Fibroblast of the aortic adventitia (primary cell): ENCODE measurements around the gene CLDN7. TPM values are rescaled to one million over a fixed set of nuclear protein-coding genes. Genes with fewer than 3 reads are reported as not detected.
A peak's percentile ranks its signal among the peaks of the same experiment; 100 is the strongest.

Experiments used
- DNase-seq: peaks from one replicate; pipeline ENCODE4 v3.0.0-alpha.2; 2010; ENCODE audit warnings: low read depth
- H3K4me3 ChIP-seq: 2 replicates; pipeline ENCODE4 v1.5.1; 2011; ENCODE audit warnings: low read depth, mild to moderate bottlenecking, control low read depth, low read length, moderate library complexity
- CTCF ChIP-seq: IDR thresholded peaks from 2 replicates; pipeline ENCODE4 v1.5.1; 2011; ENCODE audit warnings: mild to moderate bottlenecking, low read length, control low read depth, inconsistent platforms; ENCODE audit not compliant: insufficient read depth
- total RNA-seq: library from RNA; depleted of rRNA; stranded (reverse); fragments of >200 nt; gene quantifications from 2 replicates; pipeline ENCODE4 v1.2.3, GENCODE V29; 2012; ENCODE audit warnings: low replicate concordance

The CLDN7 gene
- total RNA-seq, 1 donor: 3.0 TPM

- peak within 1 kb of the TSS; percentile 91 for H3K4me3 ChIP-seq
- no peak for TF ChIP-seq CTCF
- peak; percentile 100 for DNase-seq
These were observed 44.8 kb upstream of the CLDN7 start, which contains the start of gene EIF5A for GRCh38 chr17:7306911-7307685. Gene EIF5A, plus strand, starts transcription at chr17:7307628. Its CDS starts 2,008 bp downstream, at chr17:7309636.

GRCh38 chr17:7304179-7304578 is 41.9 kb upstream of the CLDN7 start:
- no peak for TF ChIP-seq CTCF
- H3K4me3 ChIP-seq: no peak overlapping the region

GRCh38 chr17:7296189-7296861 is 34.0 kb upstream of the CLDN7 start:
- DNase-seq: peak; percentile 76
- TF ChIP-seq CTCF: peak; percentile 76
- peak overlapping the region; percentile 42 for H3K4me3 ChIP-seq

More at GRCh38 chr17:7304179-7304578, 41.9 kb upstream of the CLDN7 start:
- no peak for DNase-seq

GRCh38 chr17:7295230-7296180 is 33.2 kb upstream of the CLDN7 start:
- no peak overlapping the region for H3K4me3 ChIP-seq
- no peak for TF ChIP-seq CTCF
- DNase-seq: no peak

- DNase-seq: no peak
- no peak within 1 kb of the TSS for H3K4me3 ChIP-seq
These were observed 32.4 kb upstream of the CLDN7 start, which contains the start of gene YBX2 for GRCh38 chr17:7294614-7295153. Gene YBX2, minus strand, starts transcription at chr17:7294639. Its CDS starts 139 bp downstream, at chr17:7294500.

More at GRCh38 chr17:7294614-7295153, 32.4 kb upstream of the CLDN7 start, which contains the start of gene YBX2:
- no peak for TF ChIP-seq CTCF
